C4-2B (cell line): Measurements from ENCODE around the gene EFHC2.
"Not testable (repeated sequence)": the region's sequence is repeated elsewhere in the genome, so short reads cannot be mapped to it uniquely, and the experiment has no call there.

Experiments used
- H3K27ac ChIP-seq: fragments of 450-650 bp; 2 replicates; pipeline ENCODE4 v1.5.1; 2017
- CTCF ChIP-seq: fragments of 450-650 bp; conservative IDR thresholded peaks from 2 replicates; pipeline ENCODE4 v1.5.1; 2017; ENCODE audit warnings: mild to moderate bottlenecking
- ZFX ChIP-seq: fragments of 450-650 bp; IDR thresholded peaks from 2 replicates; pipeline ENCODE4 v1.6.1; 2017

EFHC2 gene

GRCh38 chrX:44267861-44268260, 75.6 kb downstream of the EFHC2 start:
- H3K27ac ChIP-seq: no peak overlapping the region
- TF ChIP-seq CTCF: no peak
- TF ChIP-seq ZFX: no peak

- H3K27ac ChIP-seq: no peak overlapping the region
- no peak for TF ChIP-seq CTCF
- TF ChIP-seq ZFX: no peak
Measured at GRCh38 chrX:44267116-44267515, 76.4 kb downstream of the EFHC2 start.

- no peak overlapping the region for H3K27ac ChIP-seq
- no peak for TF ChIP-seq CTCF
- TF ChIP-seq ZFX: no peak
Measured at GRCh38 chrX:44265559-44265958, 77.9 kb downstream of the EFHC2 start.

- no peak overlapping the region for H3K27ac ChIP-seq
- TF ChIP-seq CTCF (no peak), ZFX (no peak)
Measured at GRCh38 chrX:44264936-44265335, 78.5 kb downstream of the EFHC2 start.

GRCh38 chrX:44261286-44261685, 82.2 kb downstream of the EFHC2 start:
- TF ChIP-seq CTCF (no peak), ZFX (no peak)
- H3K27ac ChIP-seq: no peak overlapping the region

GRCh38 chrX:44260609-44261008, 82.9 kb downstream of the EFHC2 start:
- TF ChIP-seq ZFX: no peak
- TF ChIP-seq CTCF: no peak
- H3K27ac ChIP-seq: no peak overlapping the region

GRCh38 chrX:44255742-44256141, 87.7 kb downstream of the EFHC2 start:
- H3K27ac ChIP-seq: not testable (repeated sequence)

- TF ChIP-seq CTCF: no peak
- TF ChIP-seq ZFX: no peak
- H3K27ac ChIP-seq: no peak overlapping the region; the same call in 1 of the 2 replicates
Measured at GRCh38 chrX:44253575-44253942, 89.9 kb downstream of the EFHC2 start.

- H3K27ac ChIP-seq: not testable (repeated sequence)
Measured at GRCh38 chrX:44252688-44253574, 90.5 kb downstream of the EFHC2 start.
